Type B pancreatic cell (in vitro differentiated cells): ENCODE results near the gene HSP90AB1. TPM values are rescaled to one million over a fixed set of nuclear protein-coding genes. Genes with fewer than 3 reads are reported as not detected.

Experiments
- DNase-seq: peaks from one replicate; pipeline ENCODE4 v3.0.0; 2021; ENCODE audit warnings: mixed read lengths; ENCODE audit not compliant: unreplicated experiment; ENCODE audit errors: extremely low spot score
- H3K27ac Mint-ChIP-seq: 2 replicates; pipeline ENCODE4 v1.8.0; 2021; ENCODE audit warnings: mild to moderate bottlenecking, mixed read lengths
- H3K27me3 Mint-ChIP-seq: 2 replicates; pipeline ENCODE4 v1.8.0; 2021; ENCODE audit warnings: mixed read lengths
- H3K36me3 Mint-ChIP-seq: 2 replicates; pipeline ENCODE4 v1.8.0; 2021; ENCODE audit warnings: mixed read lengths
- H3K4me1 Mint-ChIP-seq: one replicate; pipeline ENCODE4 v1.8.0; 2021; ENCODE audit warnings: mixed read lengths; ENCODE audit not compliant: unreplicated experiment
- H3K4me3 Mint-ChIP-seq: 2 replicates; pipeline ENCODE4 v1.8.0; 2021; ENCODE audit warnings: mild to moderate bottlenecking, mixed read lengths
- H3K9me3 Mint-ChIP-seq: 2 replicates; pipeline ENCODE4 v1.8.0; 2021; ENCODE audit warnings: mixed read lengths
- total RNA-seq: library from RNA; stranded (reverse); gene quantifications from 2 replicates; pipeline ENCODE4 v1.2.1, GENCODE V29; 2021; ENCODE audit warnings: low replicate concordance
- TF ChIP-seq, protein P1 (sequence below): fragments of 200-600 bp; sonication (generic); conservative IDR thresholded peaks from 2 replicates; pipeline ENCODE4 v1.5.0; 2021; ENCODE audit warnings: antibody characterized with exemption, mild to moderate bottlenecking

Gene HSP90AB1
- total RNA-seq, 1 donor from 2014 or later = 1,082 TPM

DNA sequence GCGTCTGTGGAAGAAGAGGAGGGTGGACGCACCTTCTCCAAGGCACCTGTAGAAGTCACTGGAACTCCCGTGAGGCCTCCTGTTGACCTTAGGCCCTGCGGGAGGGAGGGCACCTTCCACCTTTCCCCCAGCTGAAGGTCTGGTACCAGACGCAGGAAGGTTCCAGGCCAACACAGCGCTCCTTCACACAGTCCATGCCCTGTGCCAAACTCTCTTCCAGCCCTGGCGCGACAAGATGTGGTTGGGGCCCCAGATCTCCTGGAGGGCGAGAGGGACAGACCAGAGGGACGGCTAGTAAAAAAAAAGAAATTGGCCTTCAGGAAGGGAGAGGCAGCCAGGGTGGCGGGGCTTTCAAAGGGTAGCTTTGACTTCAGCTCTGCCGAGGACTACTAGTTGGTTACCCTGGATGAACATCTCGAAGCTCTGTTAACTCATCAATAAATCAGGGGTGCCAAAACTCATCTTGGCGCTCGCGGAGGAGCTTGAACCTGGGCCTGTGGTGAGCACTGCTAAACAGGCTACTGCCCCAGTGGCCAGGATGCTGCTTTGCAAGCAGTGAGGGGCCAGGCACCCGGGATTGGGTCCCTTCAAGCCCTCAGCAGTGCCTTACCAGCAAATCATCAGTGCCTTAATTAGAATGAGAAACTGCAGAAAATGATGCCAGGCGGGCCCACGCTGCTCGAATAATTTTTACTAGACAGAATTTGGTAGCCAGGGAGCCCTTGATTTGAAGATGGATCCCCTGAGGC lies 51.3 kb downstream of the HSP90AB1 start:
- TF ChIP-seq, protein P1, sequence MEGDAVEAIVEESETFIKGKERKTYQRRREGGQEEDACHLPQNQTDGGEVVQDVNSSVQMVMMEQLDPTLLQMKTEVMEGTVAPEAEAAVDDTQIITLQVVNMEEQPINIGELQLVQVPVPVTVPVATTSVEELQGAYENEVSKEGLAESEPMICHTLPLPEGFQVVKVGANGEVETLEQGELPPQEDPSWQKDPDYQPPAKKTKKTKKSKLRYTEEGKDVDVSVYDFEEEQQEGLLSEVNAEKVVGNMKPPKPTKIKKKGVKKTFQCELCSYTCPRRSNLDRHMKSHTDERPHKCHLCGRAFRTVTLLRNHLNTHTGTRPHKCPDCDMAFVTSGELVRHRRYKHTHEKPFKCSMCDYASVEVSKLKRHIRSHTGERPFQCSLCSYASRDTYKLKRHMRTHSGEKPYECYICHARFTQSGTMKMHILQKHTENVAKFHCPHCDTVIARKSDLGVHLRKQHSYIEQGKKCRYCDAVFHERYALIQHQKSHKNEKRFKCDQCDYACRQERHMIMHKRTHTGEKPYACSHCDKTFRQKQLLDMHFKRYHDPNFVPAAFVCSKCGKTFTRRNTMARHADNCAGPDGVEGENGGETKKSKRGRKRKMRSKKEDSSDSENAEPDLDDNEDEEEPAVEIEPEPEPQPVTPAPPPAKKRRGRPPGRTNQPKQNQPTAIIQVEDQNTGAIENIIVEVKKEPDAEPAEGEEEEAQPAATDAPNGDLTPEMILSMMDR = peak; percentile 53
- Mint-ChIP-seq H3K36me3 (peaks cover 10% of the 10 kb centered on the region), H3K9me3 (no peaks in the 10 kb centered on the region), H3K27ac (no peak overlapping the region), H3K4me3 (peak overlapping the region; percentile 80), H3K27me3 (peaks cover 56% of the 10 kb centered on the region), H3K4me1 (no peaks in the 10 kb centered on the region)
- no peak for DNase-seq

DNA sequence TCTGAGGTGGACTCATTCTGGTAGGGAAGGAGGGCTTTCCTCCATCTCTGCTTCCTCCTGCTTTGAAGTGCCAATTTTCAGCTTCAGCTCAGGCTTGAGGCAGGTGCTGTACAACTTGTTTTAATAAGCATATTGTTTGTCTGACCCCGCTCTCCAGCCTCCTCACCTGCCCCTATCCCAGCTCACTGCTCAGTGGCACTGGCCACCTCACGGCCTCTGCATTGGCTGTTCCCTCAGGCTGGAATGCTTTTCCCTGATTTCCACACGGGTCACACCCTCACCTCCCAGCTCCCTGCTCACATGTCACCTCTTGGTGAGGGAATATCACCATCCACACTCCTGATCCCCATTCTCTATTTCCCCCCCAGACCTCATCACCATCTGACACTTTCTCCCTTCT lies 52.0 kb downstream of the HSP90AB1 start:
- Mint-ChIP-seq H3K27ac (no peak overlapping the region), H3K4me3 (peak overlapping the region; percentile 50)

DNA sequence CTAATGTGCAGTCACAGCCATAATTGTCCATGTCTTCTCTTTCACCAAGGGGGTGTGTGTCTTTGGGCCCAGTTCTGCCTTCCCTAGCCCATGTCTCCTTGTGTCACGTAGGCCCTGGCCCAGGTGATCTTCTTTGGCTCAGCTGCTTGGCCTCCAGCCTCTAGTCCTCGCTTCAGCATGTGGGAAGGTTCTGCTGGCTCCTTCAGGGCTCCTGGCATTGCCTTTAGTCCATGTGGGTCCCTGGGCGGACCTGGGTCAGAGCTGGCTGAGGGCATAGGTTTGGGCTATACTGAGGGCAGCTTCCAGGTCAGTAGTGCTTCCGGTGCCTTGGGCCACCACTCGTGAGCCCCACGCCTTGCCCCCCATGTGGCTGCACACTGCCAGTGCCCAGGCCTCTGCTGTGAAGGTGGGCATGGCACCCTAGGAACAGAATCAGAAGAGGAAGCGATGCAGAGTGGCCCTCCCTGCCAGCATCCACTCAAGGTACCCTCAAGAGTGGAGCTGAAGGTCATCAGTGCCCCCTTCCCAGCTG lies 53.5 kb downstream of the HSP90AB1 start:
- Mint-ChIP-seq H3K4me1 (peaks cover 1% of the 10 kb centered on the region), H3K27me3 (peaks cover 36% of the 10 kb centered on the region), H3K27ac (no peak overlapping the region), H3K36me3 (peaks cover 10% of the 10 kb centered on the region), H3K9me3 (no peaks in the 10 kb centered on the region), H3K4me3 (no peak overlapping the region)
- DNase-seq = no peak
- TF ChIP-seq, protein P1 = no peak

More for the DNA sequence above, 52.0 kb downstream of the HSP90AB1 start:
- Mint-ChIP-seq H3K36me3 (peaks cover 10% of the 10 kb centered on the region), H3K9me3 (no peaks in the 10 kb centered on the region), H3K4me1 (no peaks in the 10 kb centered on the region), H3K27me3 (peaks cover 49% of the 10 kb centered on the region)
- TF ChIP-seq, protein P1 = no peak
- DNase-seq = no peak

DNA sequence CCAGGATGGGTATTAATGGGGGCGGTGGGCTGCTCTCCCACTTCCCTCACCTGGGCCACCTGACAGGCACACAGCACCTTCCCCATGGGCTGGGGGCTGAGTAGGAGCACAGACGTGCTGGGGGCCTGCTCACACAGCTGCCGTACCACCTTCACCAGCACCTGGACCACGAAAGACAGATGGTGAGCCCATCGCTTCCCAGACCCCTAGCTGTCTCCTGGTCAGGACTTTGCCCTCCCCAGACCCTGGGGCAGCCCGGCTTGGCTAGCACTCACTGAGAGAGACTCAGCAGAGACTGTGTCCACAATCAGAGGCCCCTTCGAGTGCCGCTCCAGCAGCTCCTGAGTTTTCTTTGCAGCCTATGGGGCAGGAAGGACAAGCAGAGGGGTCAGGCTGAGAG lies 54.2 kb downstream of the HSP90AB1 start:
- Mint-ChIP-seq H3K27ac (no peak overlapping the region), H3K4me3 (no peak overlapping the region), H3K27me3 (peaks cover 30% of the 10 kb centered on the region), H3K9me3 (no peaks in the 10 kb centered on the region), H3K36me3 (peaks cover 15% of the 10 kb centered on the region), H3K4me1 (peaks cover 4% of the 10 kb centered on the region)
- no peak for DNase-seq
- TF ChIP-seq, protein P1 = no peak

DNA sequence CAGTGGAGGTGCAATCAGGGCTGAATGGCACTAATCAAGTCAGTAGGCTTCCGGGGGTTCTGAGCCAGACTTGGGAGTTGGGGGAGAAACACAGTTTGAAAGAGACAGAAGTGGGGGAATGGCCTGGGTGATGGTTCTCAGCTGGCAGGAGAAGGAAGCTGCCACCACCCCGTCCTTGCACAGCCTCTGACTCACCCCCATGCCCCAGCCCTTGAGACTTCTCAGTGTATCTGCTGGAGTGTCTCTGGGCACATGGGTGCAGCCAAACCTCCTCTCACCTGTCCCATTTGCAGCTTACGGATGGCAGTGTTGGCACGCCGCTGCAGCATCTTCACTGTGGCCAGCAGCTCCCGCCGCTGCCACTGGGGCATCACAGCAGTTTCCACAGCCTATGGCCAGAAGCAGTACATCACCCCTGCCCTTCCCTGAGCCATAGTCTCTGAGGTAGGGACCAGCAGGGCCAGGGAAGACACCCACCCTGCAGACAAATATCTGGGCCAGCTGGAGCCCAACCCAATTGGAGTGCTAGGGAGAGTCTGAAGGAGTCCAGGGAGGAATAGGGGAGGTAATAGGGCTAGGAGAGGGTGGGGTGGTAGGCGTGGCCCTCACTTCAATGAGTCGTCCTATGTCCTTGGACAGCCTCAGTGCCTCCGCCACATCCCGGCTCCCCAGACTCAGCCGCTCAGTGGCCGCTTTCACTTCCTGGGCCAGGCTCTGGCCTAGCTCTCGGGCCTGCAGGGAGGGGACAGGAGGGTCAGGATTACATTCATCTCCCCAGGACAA lies 55.1 kb downstream of the HSP90AB1 start:
- Mint-ChIP-seq H3K9me3 (no peaks in the 10 kb centered on the region), H3K36me3 (peaks cover 15% of the 10 kb centered on the region), H3K4me1 (peaks cover 4% of the 10 kb centered on the region), H3K27ac (no peak overlapping the region), H3K4me3 (no peak overlapping the region), H3K27me3 (peaks cover 21% of the 10 kb centered on the region)
- TF ChIP-seq, protein P1 = no peak
- DNase-seq = no peak
